Mesendoderm (in vitro differentiated cells): ENCODE measurements around the gene WASL. TPM values are rescaled to one million over a fixed set of nuclear protein-coding genes. Genes with fewer than 3 reads are reported as not detected.

Experiments
- DNase-seq: peaks from one replicate; pipeline ENCODE4 v3.0.0; 2013
- H2AK5ac ChIP-seq: 2 replicates; pipeline ENCODE4 v1.6.1; 2013; ENCODE audit warnings: low read length, inconsistent platforms
- H2BK120ac ChIP-seq: 2 replicates; pipeline ENCODE4 v1.6.1; 2013; ENCODE audit warnings: low read depth, mild to moderate bottlenecking, low read length, moderate library complexity, mixed read lengths
- H2BK15ac ChIP-seq: replicated peaks from 2 replicates; pipeline ENCODE4 v1.6.1; 2013; ENCODE audit warnings: low read depth, mild to moderate bottlenecking, moderate library complexity
- H2BK5ac ChIP-seq: 2 replicates; pipeline ENCODE4 v1.6.1; 2013; ENCODE audit warnings: low read length, inconsistent platforms
- H3K18ac ChIP-seq: 2 replicates; pipeline ENCODE4 v1.6.1; 2013; ENCODE audit warnings: mild to moderate bottlenecking, low read length, mixed read lengths
- H3K23ac ChIP-seq: one replicate; pipeline ENCODE4 v1.6.1; 2013; ENCODE audit warnings: low read length
- H3K27ac ChIP-seq: 2 replicates; pipeline ENCODE4 v1.5.1; 2013; ENCODE audit warnings: low read depth, mild to moderate bottlenecking, inconsistent platforms, low read length, moderate library complexity
- H3K27me3 ChIP-seq: 2 replicates; pipeline ENCODE4 v1.6.1; 2013; ENCODE audit warnings: low read length, control low read depth, mild to moderate bottlenecking, inconsistent platforms; ENCODE audit not compliant: insufficient read depth, poor library complexity
- H3K36me3 ChIP-seq: 2 replicates; pipeline ENCODE4 v1.6.1; 2013; ENCODE audit warnings: low read length, inconsistent platforms; ENCODE audit not compliant: control insufficient read depth, insufficient read depth
- H3K4ac ChIP-seq: one replicate; pipeline ENCODE4 v1.6.1; 2013; ENCODE audit warnings: low read depth, mild to moderate bottlenecking, low read length, moderate library complexity
- H3K4me1 ChIP-seq: 2 replicates; pipeline ENCODE4 v1.6.1; 2013; ENCODE audit warnings: low read depth, low read length, inconsistent platforms; ENCODE audit not compliant: control insufficient read depth
- H3K4me2 ChIP-seq: 2 replicates; pipeline ENCODE4 v1.6.1; 2013; ENCODE audit warnings: low read length
- H3K4me3 ChIP-seq: 2 replicates; pipeline ENCODE4 v1.5.1; 2013; ENCODE audit warnings: mild to moderate bottlenecking, low read length
- H3K56ac ChIP-seq: one replicate; pipeline ENCODE4 v1.6.1; 2013; ENCODE audit warnings: low read length
- H3K79me1 ChIP-seq: 2 replicates; pipeline ENCODE4 v1.6.1; 2013; ENCODE audit warnings: low read length, inconsistent platforms
- H3K79me2 ChIP-seq: 2 replicates; pipeline ENCODE4 v1.6.1; 2013; ENCODE audit warnings: mild to moderate bottlenecking, low read length; ENCODE audit not compliant: control insufficient read depth, insufficient read depth
- H3K9ac ChIP-seq: 2 replicates; pipeline ENCODE4 v1.6.1; 2013; ENCODE audit warnings: low read length, inconsistent platforms
- H4K5ac ChIP-seq: one replicate; pipeline ENCODE4 v1.6.1; 2013; ENCODE audit warnings: low read length
- H4K8ac ChIP-seq: one replicate; pipeline ENCODE4 v1.6.1; 2013; ENCODE audit warnings: low read depth, mild to moderate bottlenecking, control low read depth, low read length, moderate library complexity
- WGBS: extraction: QIAGEN DNeasy Blood & Tissue Kit; methylation state at CpG from one replicate; pipeline ENCODE4 v1.1.7; 2013; ENCODE audit warnings: low lambda C conversion rate, missing lambda C conversion rate; ENCODE audit not compliant: insufficient coverage; ENCODE audit errors: extremely low coverage; 5-methylcytosine and 5-hydroxymethylcytosine counted together
- small RNA-seq: library from polyadenylated mRNA; stranded (forward); fragments of <200 nt; extraction: miRNeasy Mini kit (QIAGEN cat#:217004); gene quantifications from one replicate; pipeline ENCODE3, GENCODE V24; 2013; ENCODE audit not compliant: insufficient read depth

The WASL gene

GRCh38 chr7:123633553-123633952 lies 115.2 kb downstream of the WASL start:
- Histone ChIP-seq H3K79me2 (no peaks in the 10 kb centered on the region), H2BK15ac (no peak overlapping the region), H3K79me1 (no peaks in the 10 kb centered on the region), H3K4me3 (no peak overlapping the region), H3K56ac (no peak overlapping the region), H3K4me2 (no peak overlapping the region), H2BK120ac (no peak overlapping the region), H4K8ac (no peak overlapping the region), H3K27me3 (no peaks in the 10 kb centered on the region), H2BK5ac (no peak overlapping the region), H4K5ac (no peak overlapping the region), H3K18ac (no peak overlapping the region), H3K36me3 (no peaks in the 10 kb centered on the region), H3K4ac (no peak overlapping the region), H3K9ac (no peak overlapping the region), H3K4me1 (peaks cover under 1% of the 10 kb centered on the region), H3K27ac (no peak overlapping the region), H3K23ac (no peak overlapping the region), H2AK5ac (no peak overlapping the region)
- no CpG with 5 or more reads among the region's 7 CpGs for WGBS
- no peak for DNase-seq

- Histone ChIP-seq H2BK120ac (no peak overlapping the region), H2AK5ac (no peak overlapping the region), H3K27me3 (no peaks in the 10 kb centered on the region), H3K4me3 (no peak overlapping the region), H3K79me2 (no peaks in the 10 kb centered on the region), H2BK5ac (no peak overlapping the region), H3K18ac (no peak overlapping the region), H2BK15ac (no peak overlapping the region), H3K4me2 (no peak overlapping the region), H3K56ac (no peak overlapping the region), H3K9ac (no peak overlapping the region), H3K4ac (no peak overlapping the region), H3K79me1 (no peaks in the 10 kb centered on the region), H3K36me3 (no peaks in the 10 kb centered on the region), H4K8ac (no peak overlapping the region), H3K27ac (no peak overlapping the region), H4K5ac (no peak overlapping the region), H3K4me1 (no peaks in the 10 kb centered on the region), H3K23ac (no peak overlapping the region)
- DNase-seq = no peak
- no CpG with 5 or more reads among the region's 2 CpGs for WGBS
Observed at GRCh38 chr7:123632808-123633207, 116.0 kb downstream of the WASL start.

Small RNA genes lying within 50 kb of the gene (small RNA-seq; reads per million reads assigned to genes)
- not detected for gene RNU6-11P
